NCI-H748 (cell line): ENCODE results near the gene VWC2L.

Source experiments
- DNase-seq: peaks from one replicate; lab custom pipeline; 2025; ENCODE audit not compliant: unreplicated experiment; lab: John Stamatoyannopoulos, UW

The VWC2L gene

GRCh38 chr2:214579035-214579434, 168.2 kb downstream of the VWC2L start:
- DNase-seq, result no peak

- DNase-seq, result no peak
Measured at GRCh38 chr2:214587442-214587841, 176.6 kb downstream of the VWC2L start.

- no peak for DNase-seq
Measured at GRCh38 chr2:214591366-214591765, 180.5 kb downstream of the VWC2L start.

- no peak for DNase-seq
Measured at GRCh38 chr2:214592011-214592410, 181.2 kb downstream of the VWC2L start.

GRCh38 chr2:214593727-214594126, 182.9 kb downstream of the VWC2L start:
- no peak for DNase-seq

- no peak for DNase-seq
Measured at GRCh38 chr2:214601852-214602633, 191.2 kb downstream of the VWC2L start.

GRCh38 chr2:214604861-214605260, 194.0 kb downstream of the VWC2L start:
- no peak for DNase-seq

GRCh38 chr2:214607051-214607450, 196.2 kb downstream of the VWC2L start:
- no peak for DNase-seq

GRCh38 chr2:214611015-214611414, 200.2 kb downstream of the VWC2L start:
- DNase-seq, result no peak

GRCh38 chr2:214624166-214624760, 213.4 kb downstream of the VWC2L start:
- no peak for DNase-seq

- no peak for DNase-seq
Measured at GRCh38 chr2:214628091-214628490, 217.2 kb downstream of the VWC2L start.
